Epithelial cell of esophagus (primary cell): ENCODE results near the gene DNPH1.

ENCODE experiments used
- DNase-seq: peaks from one replicate; pipeline ENCODE4 v3.0.0; 2010; ENCODE audit warnings: low read depth
- H3K4me3 ChIP-seq: 2 replicates; pipeline ENCODE4 v1.5.1; 2011; ENCODE audit warnings: mild to moderate bottlenecking, low read length, control low read depth
- TF ChIP-seq, protein P1 (sequence below): IDR thresholded peaks from 2 replicates; pipeline ENCODE4 v1.5.1; 2011; ENCODE audit warnings: low read depth, mild to moderate bottlenecking, low read length, control low read depth, inconsistent platforms; ENCODE audit not compliant: insufficient read depth; ENCODE audit errors: missing control alignments

DNPH1 gene

GRCh38 chr6:43268782-43269272, 39.5 kb upstream of the DNPH1 start:
- no peak overlapping the region for H3K4me3 ChIP-seq
- TF ChIP-seq, protein P1, sequence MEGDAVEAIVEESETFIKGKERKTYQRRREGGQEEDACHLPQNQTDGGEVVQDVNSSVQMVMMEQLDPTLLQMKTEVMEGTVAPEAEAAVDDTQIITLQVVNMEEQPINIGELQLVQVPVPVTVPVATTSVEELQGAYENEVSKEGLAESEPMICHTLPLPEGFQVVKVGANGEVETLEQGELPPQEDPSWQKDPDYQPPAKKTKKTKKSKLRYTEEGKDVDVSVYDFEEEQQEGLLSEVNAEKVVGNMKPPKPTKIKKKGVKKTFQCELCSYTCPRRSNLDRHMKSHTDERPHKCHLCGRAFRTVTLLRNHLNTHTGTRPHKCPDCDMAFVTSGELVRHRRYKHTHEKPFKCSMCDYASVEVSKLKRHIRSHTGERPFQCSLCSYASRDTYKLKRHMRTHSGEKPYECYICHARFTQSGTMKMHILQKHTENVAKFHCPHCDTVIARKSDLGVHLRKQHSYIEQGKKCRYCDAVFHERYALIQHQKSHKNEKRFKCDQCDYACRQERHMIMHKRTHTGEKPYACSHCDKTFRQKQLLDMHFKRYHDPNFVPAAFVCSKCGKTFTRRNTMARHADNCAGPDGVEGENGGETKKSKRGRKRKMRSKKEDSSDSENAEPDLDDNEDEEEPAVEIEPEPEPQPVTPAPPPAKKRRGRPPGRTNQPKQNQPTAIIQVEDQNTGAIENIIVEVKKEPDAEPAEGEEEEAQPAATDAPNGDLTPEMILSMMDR = no peak
- no peak for DNase-seq

GRCh38 chr6:43268355-43268700, 39.0 kb upstream of the DNPH1 start:
- no peak for DNase-seq
- TF ChIP-seq, protein P1 = no peak
- H3K4me3 ChIP-seq = no peak overlapping the region

- TF ChIP-seq, protein P1 = no peak
- no peak overlapping the region for H3K4me3 ChIP-seq
- no peak for DNase-seq
These were observed 38.5 kb upstream of the DNPH1 start for GRCh38 chr6:43267619-43268354.

GRCh38 chr6:43265564-43265963, 36.3 kb upstream of the DNPH1 start:
- TF ChIP-seq, protein P1 = no peak
- no peak overlapping the region for H3K4me3 ChIP-seq
- DNase-seq = no peak

DNA sequence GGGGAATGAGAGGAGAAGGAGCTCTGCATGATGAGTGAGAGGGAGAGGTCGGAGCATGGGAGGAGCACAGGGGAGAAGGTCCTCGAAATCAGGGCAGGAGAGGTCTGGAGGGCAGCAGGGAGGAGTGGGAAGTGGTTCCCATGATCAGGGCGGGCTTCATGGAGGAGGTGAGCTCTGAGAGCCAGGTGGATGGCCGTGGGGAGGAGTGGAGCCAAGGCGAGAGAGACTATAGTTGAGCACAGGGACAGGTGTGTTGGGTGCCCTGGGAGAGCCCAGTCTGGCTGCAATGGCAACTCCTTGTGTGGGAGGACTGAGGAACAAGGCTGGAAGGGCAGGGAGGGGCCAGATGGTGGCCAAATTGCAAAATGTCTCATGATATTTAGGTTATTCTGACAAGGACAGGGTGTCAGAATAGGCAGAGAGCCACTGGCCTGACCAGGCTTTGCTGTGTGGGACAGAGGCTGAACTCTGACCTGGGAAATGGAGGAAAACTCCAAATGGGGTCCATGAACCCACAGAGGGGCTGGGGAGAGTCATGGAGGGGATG, 35.4 kb upstream of the DNPH1 start:
- no peak overlapping the region for H3K4me3 ChIP-seq
- DNase-seq = no peak
- TF ChIP-seq, protein P1 = no peak

DNA sequence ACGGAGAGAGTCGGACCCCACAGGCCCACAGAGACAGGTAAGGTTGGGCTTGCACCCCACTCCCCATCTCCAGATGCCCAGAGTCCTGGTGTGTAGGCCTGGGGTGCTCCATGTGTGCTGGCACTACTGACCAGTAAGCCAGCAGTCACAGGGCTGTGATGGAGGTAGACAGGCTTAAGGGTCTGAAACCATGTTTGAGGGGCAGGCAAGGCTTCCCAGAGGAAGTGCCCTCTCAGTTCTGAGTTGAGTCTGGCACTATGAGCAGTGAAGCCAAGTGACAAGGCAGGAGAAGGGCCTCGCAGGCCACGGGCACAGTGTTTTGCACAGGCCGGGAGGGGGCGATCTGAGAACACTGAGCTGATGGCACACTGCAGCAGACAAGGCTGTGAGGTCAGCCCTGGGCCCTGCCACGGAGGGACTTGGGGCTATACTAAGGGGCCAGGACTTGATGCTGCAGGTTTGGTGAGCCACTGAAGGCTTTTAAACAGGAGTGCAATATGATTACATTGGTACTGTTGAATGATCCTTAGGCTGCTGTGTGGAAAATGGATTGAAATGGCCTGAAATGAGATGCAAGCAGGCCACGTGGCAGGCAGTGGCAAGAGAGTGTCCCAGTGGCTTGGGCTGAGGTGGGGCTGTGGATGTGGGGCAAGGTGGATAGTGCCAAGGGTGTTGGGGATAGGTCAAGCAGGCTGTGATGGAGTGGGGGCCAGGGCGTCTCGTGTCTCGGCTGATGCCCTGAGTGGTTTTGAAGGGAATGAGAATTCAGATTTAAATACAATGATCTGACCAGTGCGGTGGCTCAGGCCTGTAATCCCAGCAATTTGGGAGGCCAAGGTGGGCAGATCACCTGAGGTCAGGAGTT, 34.3 kb upstream of the DNPH1 start:
- no peak overlapping the region for H3K4me3 ChIP-seq
- DNase-seq = peak; percentile 76

More for the DNA sequence above, 34.3 kb upstream of the DNPH1 start:
- TF ChIP-seq, protein P1 = peak; percentile 84
